GM21390 (cell line): Measurements from ENCODE around the gene OAT.

Source experiments
- ATAC-seq: cut with Tn5 transposase; IDR thresholded peaks from one replicate; pipeline ENCODE4 v1.9.1; 2021; ENCODE audit not compliant: unreplicated experiment

The OAT gene

GRCh38 chr10:124403548-124403947 is 15.2 kb downstream of the OAT start:
- peak; percentile 95 for ATAC-seq

GRCh38 chr10:124402273-124402672 is 16.4 kb downstream of the OAT start:
- no peak for ATAC-seq

GRCh38 chr10:124401633-124402032 is 17.1 kb downstream of the OAT start:
- no peak for ATAC-seq

- no peak for ATAC-seq
Observed at GRCh38 chr10:124394583-124394982, 24.1 kb downstream of the OAT start.

- ATAC-seq = no peak
Observed at GRCh38 chr10:124392626-124393342, 25.9 kb downstream of the OAT start.

GRCh38 chr10:124390471-124391187 is 28.1 kb downstream of the OAT start:
- ATAC-seq = no peak

GRCh38 chr10:124389613-124390361 is 28.9 kb downstream of the OAT start:
- no peak for ATAC-seq

GRCh38 chr10:124388823-124389612 is 29.7 kb downstream of the OAT start:
- ATAC-seq = peak; percentile 95

GRCh38 chr10:124388476-124388822 is 30.3 kb downstream of the OAT start:
- no peak for ATAC-seq

- ATAC-seq = no peak
Observed at GRCh38 chr10:124387078-124387874, 31.4 kb downstream of the OAT start.

GRCh38 chr10:124386186-124387077 is 32.3 kb downstream of the OAT start:
- ATAC-seq = no peak

GRCh38 chr10:124385627-124386185 is 33.0 kb downstream of the OAT start:
- no peak for ATAC-seq

- no peak for ATAC-seq
Observed at GRCh38 chr10:124384591-124385190, 34.0 kb downstream of the OAT start.

GRCh38 chr10:124384172-124384571 is 34.6 kb downstream of the OAT start:
- no peak for ATAC-seq

GRCh38 chr10:124383496-124383895 is 35.2 kb downstream of the OAT start:
- no peak for ATAC-seq

GRCh38 chr10:124381011-124381611 is 37.6 kb downstream of the OAT start:
- no peak for ATAC-seq

GRCh38 chr10:124380256-124380995 is 38.3 kb downstream of the OAT start:
- no peak for ATAC-seq
